ENCODE measurements around the gene ADAMTS3. TPM values are rescaled to one million over a fixed set of nuclear protein-coding genes. Genes with fewer than 3 reads are reported as not detected.

The ADAMTS3 gene
- total and polyA plus RNA-seq, 2 donors (not counting 3 experiments of a cell fraction or from before 2014, with no cell fraction given): 0.37 to 1.3 TPM

DNA sequence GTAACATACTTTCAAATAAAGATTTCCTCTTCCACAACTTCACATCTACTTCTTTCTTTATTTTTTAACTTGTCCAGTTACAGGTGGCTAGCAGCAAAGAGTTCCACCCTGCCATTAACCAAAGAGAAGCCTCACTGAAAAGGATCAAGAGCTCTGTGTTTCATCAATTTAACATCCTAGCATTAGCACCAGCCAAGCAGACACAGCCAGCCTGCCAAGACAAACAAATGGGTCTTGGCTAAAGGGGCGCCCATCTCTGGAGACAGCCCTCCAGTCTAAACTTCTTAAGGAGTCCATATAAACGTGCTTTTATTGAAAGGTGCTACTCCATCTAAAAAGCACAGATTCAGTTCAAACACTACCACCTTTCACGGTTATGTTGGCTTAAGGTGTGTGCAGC lies 105.3 kb downstream of the ADAMTS3 start:
- dilution Hi-C loops (cut with MboI; ENCODE audit: extremely low pct_ligation_motif_present, low sequenced_read_pairs): no loop called here
- no peak overlapping the region for H2AFZ ChIP-seq (ENCODE audit: low read depth, low read length)
- no peaks in the 10 kb centered on the region for H3K79me2 ChIP-seq (ENCODE audit: control insufficient read depth, insufficient read depth, low read length)
- TF ChIP-seq POLR2A (IDR thresholded peaks at IDR 0.05; ENCODE audit: low read depth, low read length): no peak
- TF ChIP-seq, protein P1, sequence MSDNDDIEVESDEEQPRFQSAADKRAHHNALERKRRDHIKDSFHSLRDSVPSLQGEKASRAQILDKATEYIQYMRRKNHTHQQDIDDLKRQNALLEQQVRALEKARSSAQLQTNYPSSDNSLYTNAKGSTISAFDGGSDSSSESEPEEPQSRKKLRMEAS (IDR thresholded peaks at IDR 0.05; ENCODE audit: insufficient read depth, insufficient read length): no peak
- TF ChIP-seq MYC (IDR thresholded peaks at IDR 0.05; ENCODE audit: low read depth, low read length): no peak
- no peak for TF ChIP-seq FOS (IDR thresholded peaks at IDR 0.05; ENCODE audit: borderline replicate concordance, insufficient read depth, low read length)
- TF ChIP-seq, protein P2, sequence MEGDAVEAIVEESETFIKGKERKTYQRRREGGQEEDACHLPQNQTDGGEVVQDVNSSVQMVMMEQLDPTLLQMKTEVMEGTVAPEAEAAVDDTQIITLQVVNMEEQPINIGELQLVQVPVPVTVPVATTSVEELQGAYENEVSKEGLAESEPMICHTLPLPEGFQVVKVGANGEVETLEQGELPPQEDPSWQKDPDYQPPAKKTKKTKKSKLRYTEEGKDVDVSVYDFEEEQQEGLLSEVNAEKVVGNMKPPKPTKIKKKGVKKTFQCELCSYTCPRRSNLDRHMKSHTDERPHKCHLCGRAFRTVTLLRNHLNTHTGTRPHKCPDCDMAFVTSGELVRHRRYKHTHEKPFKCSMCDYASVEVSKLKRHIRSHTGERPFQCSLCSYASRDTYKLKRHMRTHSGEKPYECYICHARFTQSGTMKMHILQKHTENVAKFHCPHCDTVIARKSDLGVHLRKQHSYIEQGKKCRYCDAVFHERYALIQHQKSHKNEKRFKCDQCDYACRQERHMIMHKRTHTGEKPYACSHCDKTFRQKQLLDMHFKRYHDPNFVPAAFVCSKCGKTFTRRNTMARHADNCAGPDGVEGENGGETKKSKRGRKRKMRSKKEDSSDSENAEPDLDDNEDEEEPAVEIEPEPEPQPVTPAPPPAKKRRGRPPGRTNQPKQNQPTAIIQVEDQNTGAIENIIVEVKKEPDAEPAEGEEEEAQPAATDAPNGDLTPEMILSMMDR (IDR thresholded peaks at IDR 0.05; ENCODE audit: extremely low read depth in 1 of 2, insufficient read depth in 1 of 2, low read depth in 1 of 2, low read length in 2 of 2): no peak
- POLR2A ChIA-PET: no interaction called here
- no peaks in the 10 kb centered on the region for H3K27me3 ChIP-seq (ENCODE audit: control insufficient read depth in 2 of 2, insufficient read depth in 2 of 2, low read length in 2 of 2)
- BruUV-seq (replicated peaks): no TSS peak
- intact Hi-C loops (cut with micrococcal nuclease): loop anchor here (10.0 kb wide), 1 partner anchor 729 kb away; no protein-coding TSS in a partner anchor
- H3K9me3 ChIP-seq (replicated peaks; ENCODE audit: control insufficient read depth, insufficient read depth, low read length): no peaks in the 10 kb centered on the region
- no peaks in the 10 kb centered on the region for H3K36me3 ChIP-seq (ENCODE audit: control insufficient read depth in 2 of 2, extremely low read depth in 1 of 2, insufficient read depth in 2 of 2, low read length in 2 of 2)
- no peaks in the 10 kb centered on the region for H3K9me1 ChIP-seq (replicated peaks; ENCODE audit: control insufficient read depth, extremely low read depth, insufficient read depth, low read length)
- FAIRE-seq (no peak), DNase-seq (ENCODE audit: low read depth, low spot score) (no peak)
- no peaks in the 10 kb centered on the region for H3K4me1 ChIP-seq (ENCODE audit: control insufficient read depth, extremely low read depth, insufficient read depth, low read length)
- H3K9ac ChIP-seq (replicated peaks; ENCODE audit: extremely low read depth, insufficient read depth, low read length): no peak overlapping the region
- no peaks in the 10 kb centered on the region for H4K20me1 ChIP-seq (replicated peaks; ENCODE audit: control insufficient read depth, extremely low read depth, insufficient read depth, low read length)
- H3K27ac ChIP-seq (ENCODE audit: insufficient read depth, low read depth, low read length): no peak overlapping the region
- no peak overlapping the region for H3K4me2 ChIP-seq (ENCODE audit: insufficient read depth, low read length)
- CTCF ChIA-PET: interaction anchor here (0.8 to 2.6 kb wide), 2 partner anchors 137 to 154 kb away, joined by 3 to 19 read pairs; no protein-coding TSS in a partner anchor
- H3K4me3 ChIP-seq (replicated peaks in 1 of 3; ENCODE audit: insufficient read depth in 1 of 3, low read depth in 1 of 3, low read length in 3 of 3): no peak overlapping the region

DNA sequence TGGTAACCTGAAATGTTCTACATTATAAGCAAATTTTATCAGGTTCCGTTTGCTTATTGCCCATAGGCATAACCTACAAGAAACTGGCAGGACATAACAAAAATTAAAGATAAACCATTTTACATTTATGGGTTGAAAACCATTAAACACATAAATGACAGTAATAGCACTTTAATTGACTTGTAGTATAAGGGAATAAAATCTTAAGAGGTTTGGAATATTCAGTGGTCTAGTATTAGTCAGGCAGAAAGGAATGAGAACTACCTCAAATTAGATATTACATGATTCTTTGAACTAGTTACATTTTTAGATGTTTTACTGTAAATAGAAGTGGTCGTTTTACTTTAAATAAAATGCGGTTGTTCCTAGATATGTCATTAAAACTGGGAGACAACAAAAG lies 111.9 kb downstream of the ADAMTS3 start:
- H4K20me1 ChIP-seq (replicated peaks; ENCODE audit: control insufficient read depth, extremely low read depth, insufficient read depth, low read length): no peaks in the 10 kb centered on the region
- BruUV-seq (replicated peaks): no TSS peak
- no peak for DNase-seq (ENCODE audit: low read depth, low spot score)
- no peak overlapping the region for H3K27ac ChIP-seq (ENCODE audit: insufficient read depth, low read depth, low read length)
- H3K27me3 ChIP-seq (ENCODE audit: control insufficient read depth in 2 of 2, insufficient read depth in 2 of 2, low read length in 2 of 2): no peaks in the 10 kb centered on the region
- H3K9ac ChIP-seq (replicated peaks; ENCODE audit: extremely low read depth, insufficient read depth, low read length): no peak overlapping the region
- H3K9me3 ChIP-seq (replicated peaks; ENCODE audit: control insufficient read depth, insufficient read depth, low read length): no peaks in the 10 kb centered on the region
- dilution Hi-C loops (cut with MboI; ENCODE audit: extremely low pct_ligation_motif_present, low sequenced_read_pairs): no loop called here
- no peaks in the 10 kb centered on the region for H3K9me1 ChIP-seq (replicated peaks; ENCODE audit: control insufficient read depth, extremely low read depth, insufficient read depth, low read length)
- no peak overlapping the region for H3K4me3 ChIP-seq (replicated peaks in 1 of 3; ENCODE audit: insufficient read depth in 1 of 3, low read depth in 1 of 3, low read length in 3 of 3)
- no peaks in the 10 kb centered on the region for H3K79me2 ChIP-seq (ENCODE audit: control insufficient read depth, insufficient read depth, low read length)
- H2AFZ ChIP-seq (ENCODE audit: low read depth, low read length): no peak overlapping the region
- intact Hi-C loops (cut with micrococcal nuclease): no loop called here
- TF ChIP-seq POLR2AphosphoS5 (IDR thresholded peaks at IDR 0.05; ENCODE audit: insufficient read depth, low read depth, low read length) (no peak), JUN (IDR thresholded peaks at IDR 0.05; ENCODE audit: borderline replicate concordance, insufficient read depth, insufficient read length, low read depth) (no peak), GATA2 (IDR thresholded peaks at IDR 0.05; ENCODE audit: insufficient read depth, insufficient read length, low read depth, low read length) (no peak), EZH2 (IDR thresholded peaks at IDR 0.05; ENCODE audit: borderline replicate concordance, low read depth, low read length, severe bottlenecking) (no peak), MYC (IDR thresholded peaks at IDR 0.05; ENCODE audit: low read depth, low read length) (no peak), POLR2A (IDR thresholded peaks at IDR 0.05; ENCODE audit: low read depth, low read length) (no peak), FOS (IDR thresholded peaks at IDR 0.05; ENCODE audit: borderline replicate concordance, insufficient read depth, low read length) (no peak)
- TF ChIP-seq, protein P1 (IDR thresholded peaks at IDR 0.05; ENCODE audit: insufficient read depth, insufficient read length): no peak
- TF ChIP-seq, protein P2 (IDR thresholded peaks at IDR 0.05; ENCODE audit: extremely low read depth in 1 of 2, insufficient read depth in 1 of 2, low read depth in 1 of 2, low read length in 2 of 2): no peak
- H3K4me2 ChIP-seq (ENCODE audit: insufficient read depth, low read length): no peak overlapping the region
- H3K36me3 ChIP-seq (ENCODE audit: control insufficient read depth in 2 of 2, extremely low read depth in 1 of 2, insufficient read depth in 2 of 2, low read length in 2 of 2): no peaks in the 10 kb centered on the region
- ChIA-PET CTCF (interaction anchor here (1.0 to 1.6 kb wide), 2 partner anchors 9 to 130 kb away, joined by 3 to 6 read pairs; no protein-coding TSS in a partner anchor), POLR2A (no interaction called here)
- no peaks in the 10 kb centered on the region for H3K4me1 ChIP-seq (ENCODE audit: control insufficient read depth, extremely low read depth, insufficient read depth, low read length)
- FAIRE-seq: no peak
